OCI-LY1 (cell line): ENCODE data around the gene SHC3.

Experiments
- H2AFZ ChIP-seq: fragments of 200-600 bp; sonication (generic), shearing (Covaris generic); 2 replicates; pipeline ENCODE4 v1.6.0; 2014; ENCODE audit warnings: antibody characterized with exemption, mild to moderate bottlenecking, low read length
- H3F3A ChIP-seq: fragments of 200-600 bp; sonication (generic), shearing (Covaris generic); 2 replicates; pipeline ENCODE4 v1.6.0; 2014; ENCODE audit warnings: mild to moderate bottlenecking, antibody characterized with exemption, low read length, moderate library complexity; ENCODE audit not compliant: insufficient read depth
- H3K27ac ChIP-seq: fragments of 200-600 bp; sonication (generic); 2 replicates; pipeline ENCODE4 v1.5.1; 2014; ENCODE audit warnings: low read length, mixed run types, mild to moderate bottlenecking, low read depth; ENCODE audit not compliant: poor library complexity, severe bottlenecking
- H3K27me3 ChIP-seq: fragments of 200-600 bp; sonication (generic); 2 replicates; pipeline ENCODE4 v1.6.0; 2014; ENCODE audit warnings: antibody characterized with exemption, mild to moderate bottlenecking, low read length, moderate library complexity; ENCODE audit not compliant: insufficient read depth
- H3K36me3 ChIP-seq: fragments of 200-600 bp; sonication (generic); 2 replicates; pipeline ENCODE4 v1.6.1; 2014; ENCODE audit warnings: mild to moderate bottlenecking, antibody characterized with exemption, low read length, moderate library complexity, mixed read lengths; ENCODE audit not compliant: insufficient read depth
- H3K4me1 ChIP-seq: fragments of 200-600 bp; sonication (generic); 2 replicates; pipeline ENCODE4 v1.5.1; 2014; ENCODE audit warnings: mild to moderate bottlenecking, low read length, moderate library complexity; ENCODE audit not compliant: insufficient read depth, severe bottlenecking
- H3K4me2 ChIP-seq: fragments of 200-600 bp; sonication (generic), shearing (Covaris generic); 2 replicates; pipeline ENCODE4 v1.6.1; 2014; ENCODE audit warnings: low read length
- H3K4me3 ChIP-seq: fragments of 200-600 bp; sonication (generic); 2 replicates; pipeline ENCODE4 v1.5.1; 2014; ENCODE audit warnings: low read length, low read depth, mild to moderate bottlenecking, mixed read lengths; ENCODE audit not compliant: poor library complexity, severe bottlenecking
- H3K79me2 ChIP-seq: fragments of 200-600 bp; shearing (Covaris generic); 2 replicates; pipeline ENCODE4 v1.6.1; 2016; ENCODE audit warnings: mixed run types, low read length, mixed read lengths; ENCODE audit not compliant: insufficient read depth
- H3K9ac ChIP-seq: fragments of 200-600 bp; sonication (generic), shearing (Covaris generic); 2 replicates; pipeline ENCODE4 v1.6.1; 2014; ENCODE audit warnings: mild to moderate bottlenecking, low read length, mixed read lengths
- H3K9me2 ChIP-seq: fragments of 200-600 bp; sonication (generic), shearing (Covaris generic); 2 replicates; pipeline ENCODE4 v1.6.1; 2014; ENCODE audit warnings: low read depth, mild to moderate bottlenecking, low read length, mixed read lengths
- H3K9me3 ChIP-seq: fragments of 200-600 bp; shearing (Covaris generic); 2 replicates; pipeline ENCODE4 v1.6.1; 2014; ENCODE audit warnings: low read length, mixed read lengths
- H4K20me1 ChIP-seq: fragments of 200-600 bp; sonication (generic), shearing (Covaris generic); 2 replicates; pipeline ENCODE4 v1.6.0; 2016; ENCODE audit warnings: mild to moderate bottlenecking, low read length; ENCODE audit not compliant: insufficient read depth
- CTCF ChIP-seq: fragments of 200-600 bp; sonication (generic), shearing (Covaris generic); IDR thresholded peaks from 2 replicates; pipeline ENCODE4 v1.5.1; 2017; ENCODE audit warnings: mild to moderate bottlenecking, antibody characterized with exemption, low read length, moderate library complexity, mixed read lengths
- EZH2 ChIP-seq: fragments of 200-600 bp; sonication (generic), shearing (Covaris generic); IDR thresholded peaks from 2 replicates; pipeline ENCODE4 v1.8.0; 2017; ENCODE audit warnings: borderline replicate concordance, mixed run types, mild to moderate bottlenecking, antibody characterized with exemption, low read length, moderate library complexity, mixed read lengths

Gene SHC3

DNA sequence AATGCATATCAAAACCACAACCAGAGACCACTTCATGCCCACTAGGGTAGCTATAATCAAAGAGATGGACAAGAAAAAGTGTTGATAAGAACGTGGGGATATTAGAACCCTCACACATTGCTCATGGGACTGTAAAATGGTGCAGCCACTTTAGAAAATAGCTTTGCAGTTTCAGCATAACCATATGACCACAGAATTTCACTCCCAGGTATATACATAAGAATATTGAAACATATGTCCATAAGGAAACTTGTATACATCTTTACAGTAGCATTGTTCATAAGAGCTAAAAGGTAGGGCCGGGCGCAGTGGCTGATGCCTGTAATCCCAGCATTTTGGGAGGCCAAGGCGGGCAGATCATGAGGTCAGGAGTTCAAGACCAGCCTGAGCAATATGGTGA, 131.0 kb downstream of the SHC3 start:
- no peaks in the 10 kb centered on the region for H3K36me3 ChIP-seq

DNA sequence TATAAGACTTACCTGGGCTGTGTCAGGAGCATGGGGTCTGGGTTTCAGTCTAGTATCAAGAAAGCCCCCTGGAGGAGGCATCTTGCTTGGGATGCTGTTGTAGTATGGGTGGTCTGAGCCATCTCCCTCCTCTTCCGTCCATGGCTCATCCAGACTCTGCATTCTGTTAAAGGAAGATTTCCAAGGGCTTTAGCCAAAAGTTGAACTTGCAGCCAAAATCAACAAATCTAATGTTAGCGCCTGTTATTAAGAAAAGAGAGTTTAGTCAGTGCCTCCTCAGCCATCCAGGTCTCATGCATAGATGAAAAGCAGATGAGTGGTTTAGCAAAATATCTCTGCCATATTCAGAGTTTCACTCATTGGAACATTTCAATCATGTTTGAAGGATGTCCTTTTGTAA, 131.8 kb downstream of the SHC3 start:
- H3F3A ChIP-seq, result no peaks in the 10 kb centered on the region
- no peaks in the 10 kb centered on the region for H3K9me2 ChIP-seq
- no peaks in the 10 kb centered on the region for H3K79me2 ChIP-seq
- no peak overlapping the region for H3K4me3 ChIP-seq
- H3K36me3 ChIP-seq, result no peaks in the 10 kb centered on the region
- H2AFZ ChIP-seq, result no peak overlapping the region
- H3K4me1 ChIP-seq, result no peaks in the 10 kb centered on the region
- no peaks in the 10 kb centered on the region for H3K9me3 ChIP-seq
- no peak overlapping the region for H3K27ac ChIP-seq
- H4K20me1 ChIP-seq, result no peaks in the 10 kb centered on the region
- TF ChIP-seq EZH2, result no peak
- no peak for TF ChIP-seq CTCF
- no peak overlapping the region for H3K9ac ChIP-seq
- no peaks in the 10 kb centered on the region; the same call in 1 of the 2 replicates for H3K27me3 ChIP-seq
- H3K4me2 ChIP-seq, result no peak overlapping the region

More for the DNA sequence above, 131.0 kb downstream of the SHC3 start:
- Histone ChIP-seq H3F3A (no peaks in the 10 kb centered on the region), H3K9me3 (no peaks in the 10 kb centered on the region), H3K27ac (no peak overlapping the region), H3K79me2 (no peaks in the 10 kb centered on the region), H3K4me3 (no peak overlapping the region), H2AFZ (no peak overlapping the region), H3K4me2 (no peak overlapping the region), H3K9me2 (no peaks in the 10 kb centered on the region), H3K27me3 (no peaks in the 10 kb centered on the region; the same call in 1 of the 2 replicates), H4K20me1 (no peaks in the 10 kb centered on the region), H3K4me1 (no peaks in the 10 kb centered on the region), H3K9ac (no peak overlapping the region)
- no peak for TF ChIP-seq EZH2

GRCh38 chr9:89044881-89045280, 133.7 kb downstream of the SHC3 start:
- H3K27ac ChIP-seq, result no peak overlapping the region
- no peak overlapping the region for H3K4me2 ChIP-seq
- H2AFZ ChIP-seq, result no peak overlapping the region
- no peaks in the 10 kb centered on the region for H3K9me3 ChIP-seq
- H3K36me3 ChIP-seq, result no peaks in the 10 kb centered on the region
- no peaks in the 10 kb centered on the region for H3K79me2 ChIP-seq
- no peaks in the 10 kb centered on the region for H3K9me2 ChIP-seq
- no peaks in the 10 kb centered on the region for H3K4me1 ChIP-seq
- H3K27me3 ChIP-seq, result no peaks in the 10 kb centered on the region
- H4K20me1 ChIP-seq, result no peaks in the 10 kb centered on the region
- H3K9ac ChIP-seq, result no peak overlapping the region
- no peaks in the 10 kb centered on the region for H3F3A ChIP-seq
- H3K4me3 ChIP-seq, result no peak overlapping the region
- TF ChIP-seq CTCF, result no peak
- no peak for TF ChIP-seq EZH2

DNA sequence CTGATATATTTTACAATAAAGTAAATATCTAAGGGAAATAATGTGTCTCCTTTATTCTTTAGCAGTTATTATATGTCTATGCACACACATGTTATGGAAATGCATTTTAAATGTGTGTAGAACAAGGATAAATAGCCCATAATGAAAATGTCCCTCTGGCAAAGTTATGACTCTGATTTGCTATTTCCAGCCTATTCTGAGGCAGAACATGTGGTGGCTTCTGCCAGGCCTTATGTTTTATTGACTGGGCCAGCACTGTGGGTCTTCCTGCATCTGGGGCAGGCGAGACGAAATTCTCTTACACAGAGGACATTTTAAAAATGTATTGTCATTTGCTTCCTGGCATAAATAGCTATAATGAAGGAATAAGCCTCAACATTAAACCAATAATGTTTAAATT, 134.5 kb downstream of the SHC3 start:
- H3K36me3 ChIP-seq, result no peaks in the 10 kb centered on the region
- no peak overlapping the region for H2AFZ ChIP-seq
- no peaks in the 10 kb centered on the region for H3F3A ChIP-seq
- TF ChIP-seq EZH2 (no peak), CTCF (no peak)
- H3K4me1 ChIP-seq, result no peaks in the 10 kb centered on the region
- H3K4me2 ChIP-seq, result no peak overlapping the region
- H3K27me3 ChIP-seq, result no peaks in the 10 kb centered on the region
- H3K79me2 ChIP-seq, result no peaks in the 10 kb centered on the region
- no peaks in the 10 kb centered on the region for H4K20me1 ChIP-seq
- no peak overlapping the region for H3K9ac ChIP-seq
- no peaks in the 10 kb centered on the region for H3K9me2 ChIP-seq
- H3K4me3 ChIP-seq, result no peak overlapping the region
- H3K9me3 ChIP-seq, result no peaks in the 10 kb centered on the region
- no peak overlapping the region for H3K27ac ChIP-seq
